Fibroblast of peridontal ligament (primary cell): ENCODE results near the gene TNN.

Experiments
- DNase-seq: peaks from one replicate; pipeline ENCODE4 v3.0.0-alpha.2; 2010; ENCODE audit errors: extremely low read depth

TNN gene

GRCh38 chr1:175116210-175116798 is 48.7 kb downstream of the TNN start:
- no peak for DNase-seq

DNA sequence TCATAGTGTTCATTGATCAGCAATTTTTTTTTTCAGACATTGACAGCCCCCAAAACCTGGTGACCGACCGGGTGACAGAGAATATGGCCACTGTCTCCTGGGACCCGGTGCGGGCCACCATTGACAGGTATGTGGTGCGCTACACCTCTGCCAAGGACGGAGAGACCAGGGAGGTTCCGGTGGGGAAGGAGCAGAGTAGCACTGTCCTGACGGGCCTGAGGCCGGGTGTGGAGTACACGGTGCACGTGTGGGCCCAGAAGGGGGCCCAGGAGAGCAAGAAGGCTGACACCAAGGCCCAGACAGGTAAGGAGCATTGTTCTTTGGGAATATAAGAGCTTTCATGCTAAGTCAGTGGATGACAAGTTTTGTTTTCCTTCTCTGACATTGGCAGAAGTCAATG is 49.3 kb downstream of the TNN start:
- no peak for DNase-seq

DNA sequence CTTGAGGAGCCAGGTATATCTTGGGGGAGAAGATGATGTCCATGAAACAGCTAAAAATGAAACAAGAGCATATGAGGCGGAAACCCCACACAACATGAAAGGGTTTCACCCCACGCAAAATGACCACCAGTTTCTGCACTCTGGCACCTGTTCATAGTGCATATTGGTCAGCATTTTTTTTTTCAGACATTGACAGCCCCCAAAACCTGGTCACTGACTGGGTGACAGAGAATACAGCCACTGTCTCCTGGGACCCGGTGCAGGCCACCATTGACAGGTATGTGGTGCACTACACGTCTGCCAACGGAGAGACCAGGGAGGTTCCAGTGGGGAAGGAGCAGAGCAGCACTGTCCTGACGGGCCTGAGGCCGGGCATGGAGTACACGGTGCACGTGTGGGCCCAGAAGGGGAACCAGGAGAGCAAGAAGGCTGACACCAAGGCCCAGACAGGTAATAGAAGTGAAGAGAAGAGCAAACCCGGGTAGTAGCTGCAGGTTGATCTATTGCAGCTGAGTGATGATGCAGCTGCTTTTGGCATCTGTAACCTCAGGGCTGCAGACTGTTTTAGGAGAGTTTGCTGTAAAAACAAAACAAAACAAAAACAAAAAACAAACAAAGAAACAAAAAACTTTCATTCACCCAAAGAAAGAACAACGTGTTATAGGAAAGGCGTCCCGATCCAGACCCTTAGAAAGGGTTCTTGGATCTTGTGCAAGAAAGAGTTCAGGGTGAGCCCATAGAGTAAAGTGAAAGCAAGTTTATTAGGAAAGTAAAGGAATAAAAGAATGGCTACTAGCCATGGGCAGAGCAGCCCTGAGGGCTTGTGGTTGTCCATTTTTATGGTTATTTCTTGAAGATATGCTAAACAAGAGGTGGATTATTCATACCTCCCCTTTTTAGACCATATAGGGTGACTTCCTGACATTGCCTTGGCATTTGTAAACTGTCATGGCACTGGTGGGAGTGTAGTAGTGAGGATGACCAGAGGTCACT is 51.0 kb downstream of the TNN start:
- DNase-seq = no peak

DNA sequence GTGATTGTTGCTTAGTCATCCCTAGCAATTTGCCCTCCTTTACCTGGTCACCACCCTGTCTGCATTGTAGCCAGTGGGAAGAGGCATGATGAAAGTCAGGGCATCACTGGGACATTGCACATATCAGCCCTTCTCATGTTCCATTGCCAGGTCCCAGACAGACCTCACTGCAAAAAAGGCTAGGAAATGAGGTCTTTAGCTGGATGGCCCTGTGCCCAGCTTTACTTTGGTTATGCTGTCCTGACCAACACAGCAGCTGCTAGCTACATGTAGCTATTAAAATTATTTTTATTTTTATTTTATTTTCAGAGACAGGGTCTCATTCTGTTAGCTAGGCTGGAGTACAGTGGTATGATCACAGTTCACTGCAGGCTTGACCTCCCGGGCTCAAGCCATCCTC is 52.9 kb downstream of the TNN start:
- no peak for DNase-seq

GRCh38 chr1:175124861-175125260 is 57.2 kb downstream of the TNN start:
- DNase-seq = no peak

DNA sequence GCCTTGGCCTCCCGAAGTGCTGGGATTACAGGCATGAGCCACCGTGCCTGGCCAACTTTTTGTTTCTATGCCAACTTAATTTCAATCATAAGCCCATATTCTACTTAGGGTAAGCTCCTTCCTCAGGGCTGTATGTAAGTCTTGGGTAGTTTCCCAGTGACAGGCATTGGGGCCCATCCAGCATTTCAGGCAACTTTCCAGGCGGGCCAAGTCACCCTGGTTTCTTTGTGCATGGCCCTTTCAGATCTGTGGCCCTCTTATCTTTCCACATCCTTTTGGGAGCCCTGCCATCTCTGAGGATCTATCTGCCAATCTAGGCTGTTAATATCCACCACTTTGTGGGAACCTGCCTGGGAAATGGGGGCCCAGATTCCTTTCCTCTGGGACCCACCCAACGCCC is 58.7 kb downstream of the TNN start:
- DNase-seq = no peak

- DNase-seq = no peak
Observed at GRCh38 chr1:175127565-175127964, 59.9 kb downstream of the TNN start.

- no peak for DNase-seq
Observed at GRCh38 chr1:175128523-175128922, 60.9 kb downstream of the TNN start.

- peak; percentile 49 for DNase-seq
Observed at GRCh38 chr1:175129182-175129581, 61.5 kb downstream of the TNN start.

DNA sequence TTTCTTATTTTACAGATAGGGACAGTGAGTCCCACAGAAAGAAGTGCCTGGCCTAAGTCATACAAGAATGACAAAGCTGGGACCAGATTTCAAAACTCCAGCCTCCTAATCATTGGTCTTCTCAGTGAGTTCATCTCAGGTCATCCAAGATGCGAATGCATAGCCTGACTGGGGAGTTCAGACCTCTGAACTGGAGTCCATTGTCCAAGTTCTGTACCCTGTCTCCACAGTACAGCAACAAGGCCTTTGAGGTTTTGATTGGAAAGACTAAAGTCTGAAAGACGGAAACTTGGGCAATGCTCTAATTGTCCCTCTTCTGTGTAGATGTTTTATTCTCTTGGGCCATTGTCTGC is 62.0 kb downstream of the TNN start:
- DNase-seq = no peak

DNA sequence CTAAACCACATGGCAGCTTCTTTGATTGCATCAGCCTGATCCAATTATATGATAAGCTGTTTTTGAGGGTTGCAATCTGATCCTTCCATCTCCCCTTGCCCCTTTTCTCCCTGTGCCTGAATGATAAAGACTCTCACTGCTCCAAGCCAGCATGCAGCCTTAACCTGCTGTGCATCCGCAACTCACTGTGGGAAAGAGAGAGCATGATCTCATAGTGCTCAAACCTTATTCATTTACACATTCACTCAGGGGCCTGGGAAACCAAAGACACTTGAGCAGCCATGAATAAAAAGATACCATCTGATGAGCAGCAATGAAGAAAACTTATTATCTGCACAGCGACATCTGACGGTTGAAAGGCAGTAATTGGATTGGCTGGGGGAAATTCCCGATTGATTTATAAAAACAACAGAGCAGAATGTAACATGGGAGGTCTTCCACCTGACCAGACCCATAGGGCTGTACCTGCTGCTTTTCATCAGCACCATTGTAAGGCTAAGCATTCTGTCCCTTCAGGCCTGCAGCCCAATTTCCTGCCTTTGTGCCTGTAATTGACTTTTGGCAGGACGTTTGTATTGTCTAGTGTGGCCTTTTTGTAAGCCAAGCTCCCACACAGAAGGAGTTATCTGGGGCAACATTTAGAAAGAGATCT is 62.5 kb downstream of the TNN start:
- peak; percentile 10 for DNase-seq

- DNase-seq = no peak
Observed at GRCh38 chr1:175130649-175131045, 63.0 kb downstream of the TNN start.

DNA sequence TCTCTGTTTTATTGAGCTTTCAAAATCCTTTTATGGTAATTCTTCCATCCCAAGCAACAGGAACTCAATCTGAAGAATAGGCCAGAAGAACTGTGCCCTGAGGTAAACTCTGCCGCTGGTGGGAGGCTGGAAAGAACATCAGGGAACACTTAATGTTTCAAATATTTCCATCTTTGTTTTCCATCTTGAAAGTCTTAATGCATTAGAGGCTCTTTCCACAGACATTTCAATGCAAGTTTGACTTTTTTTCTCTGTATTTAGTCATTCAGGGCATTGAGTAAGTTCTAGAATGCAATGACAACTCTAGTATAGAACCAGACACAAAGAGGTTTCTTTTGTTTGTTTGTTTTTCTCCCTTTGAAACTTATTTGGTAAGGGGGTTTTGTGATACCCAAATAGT is 63.5 kb downstream of the TNN start:
- DNase-seq = no peak

DNA sequence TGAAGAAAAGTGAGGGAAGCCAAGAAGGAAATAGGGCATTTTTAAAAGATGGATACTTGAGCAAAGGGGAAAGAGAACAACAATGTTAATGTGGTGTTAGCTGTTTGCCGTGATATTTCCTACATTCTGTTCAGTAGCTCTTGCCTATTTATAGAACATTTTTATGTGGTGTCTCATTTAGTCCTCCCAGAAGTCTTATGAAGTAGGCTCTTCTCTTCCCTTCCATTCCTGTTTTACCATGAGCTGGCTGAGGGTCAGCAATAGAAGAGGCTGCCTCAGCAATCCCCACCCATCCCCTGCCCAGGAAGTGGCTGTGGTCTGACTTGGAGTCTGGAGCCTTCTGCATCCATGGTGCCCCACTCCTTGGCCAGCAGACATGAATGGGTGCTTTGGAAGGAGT is 64.8 kb downstream of the TNN start:
- no peak for DNase-seq

DNA sequence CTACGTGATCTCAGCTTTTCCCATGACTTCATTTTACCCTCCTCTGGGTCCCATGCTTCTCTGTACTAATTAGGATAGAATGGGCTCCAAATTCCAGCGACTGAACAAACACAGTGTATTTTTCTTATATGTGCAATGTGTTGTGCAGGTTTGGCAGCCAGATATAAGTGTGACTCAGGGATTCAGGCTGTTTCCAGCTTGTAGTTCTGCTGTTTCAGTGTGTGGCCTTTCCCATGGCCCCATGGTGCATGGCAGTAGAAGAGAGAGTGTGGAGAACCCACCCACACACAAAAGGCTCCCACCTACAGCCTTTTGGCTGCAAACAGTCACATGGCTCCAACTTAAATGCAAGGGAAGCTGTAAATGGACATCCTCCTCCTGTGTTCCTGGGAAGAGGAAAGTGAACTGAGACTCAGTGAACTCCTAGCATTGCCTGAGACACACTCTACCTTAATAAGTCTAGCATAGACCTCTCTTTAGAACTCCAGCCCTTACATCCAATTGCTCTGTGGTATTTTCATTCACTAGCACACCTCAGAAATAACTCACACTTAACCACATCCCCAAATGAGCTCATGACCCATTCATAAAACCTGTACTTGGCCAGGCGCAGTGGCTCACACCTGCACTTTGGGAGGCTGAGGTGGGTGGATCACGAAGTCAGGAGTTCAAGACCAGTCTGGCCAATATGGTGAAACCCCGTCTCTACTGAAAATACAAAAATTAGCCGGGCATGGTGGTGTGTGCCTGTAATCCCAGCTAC is 66.2 kb downstream of the TNN start:
- no peak for DNase-seq

- no peak for DNase-seq
Observed at GRCh38 chr1:175134500-175134899, 66.9 kb downstream of the TNN start.

DNA sequence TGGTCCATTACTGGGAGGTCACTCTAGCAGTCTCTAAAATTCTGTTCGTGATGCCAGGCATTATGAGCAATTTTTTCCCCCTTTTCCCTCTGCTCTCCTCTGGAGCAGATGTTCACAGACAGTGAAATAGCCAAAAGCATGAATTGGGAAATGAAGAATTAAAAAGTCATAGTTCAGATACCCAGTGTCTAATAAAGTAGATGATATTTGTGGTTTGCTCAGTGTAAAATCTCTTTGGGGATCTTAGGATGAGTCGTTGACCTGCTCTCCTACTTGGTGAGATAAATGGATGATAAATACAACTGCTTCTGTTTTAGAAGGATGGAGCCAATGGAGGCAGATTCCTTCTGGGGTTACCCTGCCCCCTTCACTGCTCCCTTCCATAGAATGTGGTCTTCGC is 68.6 kb downstream of the TNN start:
- no peak for DNase-seq

DNA sequence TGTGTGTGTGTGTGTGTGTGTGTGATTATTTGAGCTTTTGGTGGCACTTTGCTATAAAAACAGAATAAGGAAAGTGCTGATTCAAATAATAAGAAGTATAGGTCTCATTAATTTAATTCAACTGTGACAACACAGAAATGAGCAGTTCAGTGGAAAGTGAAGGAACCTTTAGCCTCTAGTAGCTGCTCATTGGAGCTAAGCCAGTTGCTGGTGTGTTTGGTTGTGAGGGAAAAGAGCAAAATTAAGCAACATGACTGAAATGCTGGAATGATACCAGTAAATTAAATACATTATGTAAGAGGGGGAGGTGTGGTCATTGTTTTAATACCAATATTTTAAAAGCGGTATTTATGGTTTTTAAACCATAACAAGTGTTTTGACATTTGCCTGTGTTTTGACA is 69.7 kb downstream of the TNN start:
- DNase-seq = no peak

GRCh38 chr1:175138579-175138978 is 70.9 kb downstream of the TNN start:
- no peak for DNase-seq

DNA sequence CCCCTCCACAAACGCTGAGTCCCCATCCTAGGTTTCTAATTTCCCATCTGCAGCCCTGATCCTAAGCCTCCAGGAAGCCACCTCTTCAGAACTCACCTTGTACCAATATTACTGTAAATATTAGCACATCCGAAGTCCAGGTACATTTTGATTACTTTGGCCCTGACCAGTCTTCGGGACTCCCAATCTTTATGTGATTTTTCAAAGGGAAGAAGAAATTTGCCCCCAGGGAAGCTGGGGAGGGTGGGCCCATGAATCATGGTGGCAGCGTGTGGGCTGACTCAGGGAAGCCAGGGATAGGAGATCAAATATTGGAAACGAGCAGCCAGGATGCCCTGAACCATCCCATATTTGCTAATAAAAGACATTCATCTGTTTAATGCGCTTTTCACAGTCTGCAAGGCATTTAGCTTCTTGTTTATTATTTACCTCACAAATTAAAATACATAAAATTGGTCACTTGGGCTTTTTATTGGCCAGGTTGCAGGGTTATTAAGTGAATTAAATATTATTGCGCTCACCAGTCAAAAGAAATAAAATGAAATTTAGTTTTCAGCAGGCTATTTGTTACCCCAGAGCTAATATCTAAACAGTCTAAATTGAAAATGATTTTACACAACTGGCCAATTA is 78.4 kb downstream of the TNN start:
- DNase-seq = no peak

GRCh38 chr1:175146529-175147213 is 79.0 kb downstream of the TNN start:
- DNase-seq = peak; percentile 25
